Panc1 (cell line): ENCODE results near the gene GFRA1.

ENCODE experiments used
- POLR2AphosphoS5 ChIP-seq: IDR thresholded peaks from 2 replicates; pipeline ENCODE4 v1.6.1; 2012; ENCODE audit warnings: mild to moderate bottlenecking, low read depth, low read length, moderate library complexity
- SIN3A ChIP-seq: IDR thresholded peaks from 2 replicates; pipeline ENCODE4 v1.6.1; 2012; ENCODE audit warnings: low read depth, mild to moderate bottlenecking, low read length, moderate library complexity, borderline replicate concordance; ENCODE audit not compliant: insufficient read depth
- TF ChIP-seq, protein P1 (sequence below): fragments of 450-650 bp; IDR thresholded peaks from 2 replicates; pipeline ENCODE4 v1.5.1; 2017; ENCODE audit warnings: mild to moderate bottlenecking

DNA sequence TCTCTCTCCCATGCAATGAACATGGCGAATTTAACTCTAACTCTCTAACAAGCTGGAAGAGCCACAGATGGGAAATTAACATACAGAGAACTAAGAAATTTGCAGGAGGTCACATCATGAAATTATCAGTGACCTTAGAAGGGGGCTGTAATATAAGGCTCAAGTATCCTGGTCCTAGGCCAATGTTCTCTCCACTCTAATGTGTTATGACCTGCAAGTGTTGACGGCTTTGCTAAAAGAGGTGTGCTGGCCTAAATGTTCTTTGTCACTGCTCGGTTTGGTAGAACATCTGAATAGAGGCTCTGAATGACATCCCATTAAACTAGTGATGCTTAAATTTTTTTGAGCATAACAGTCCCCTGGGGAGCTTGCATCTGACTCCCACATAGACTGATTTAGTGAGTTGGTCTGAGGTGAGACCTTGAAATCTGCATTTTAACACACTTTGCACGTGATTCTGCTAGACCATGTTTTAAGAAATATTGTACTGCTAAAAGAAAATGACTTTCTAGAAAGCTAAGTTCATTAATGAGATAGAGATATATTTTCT lies 129.3 kb downstream of the GFRA1 start:
- TF ChIP-seq, protein P1, sequence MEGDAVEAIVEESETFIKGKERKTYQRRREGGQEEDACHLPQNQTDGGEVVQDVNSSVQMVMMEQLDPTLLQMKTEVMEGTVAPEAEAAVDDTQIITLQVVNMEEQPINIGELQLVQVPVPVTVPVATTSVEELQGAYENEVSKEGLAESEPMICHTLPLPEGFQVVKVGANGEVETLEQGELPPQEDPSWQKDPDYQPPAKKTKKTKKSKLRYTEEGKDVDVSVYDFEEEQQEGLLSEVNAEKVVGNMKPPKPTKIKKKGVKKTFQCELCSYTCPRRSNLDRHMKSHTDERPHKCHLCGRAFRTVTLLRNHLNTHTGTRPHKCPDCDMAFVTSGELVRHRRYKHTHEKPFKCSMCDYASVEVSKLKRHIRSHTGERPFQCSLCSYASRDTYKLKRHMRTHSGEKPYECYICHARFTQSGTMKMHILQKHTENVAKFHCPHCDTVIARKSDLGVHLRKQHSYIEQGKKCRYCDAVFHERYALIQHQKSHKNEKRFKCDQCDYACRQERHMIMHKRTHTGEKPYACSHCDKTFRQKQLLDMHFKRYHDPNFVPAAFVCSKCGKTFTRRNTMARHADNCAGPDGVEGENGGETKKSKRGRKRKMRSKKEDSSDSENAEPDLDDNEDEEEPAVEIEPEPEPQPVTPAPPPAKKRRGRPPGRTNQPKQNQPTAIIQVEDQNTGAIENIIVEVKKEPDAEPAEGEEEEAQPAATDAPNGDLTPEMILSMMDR, result no peak
- TF ChIP-seq POLR2AphosphoS5 (no peak), SIN3A (no peak)
